HCT116 (cell line): ENCODE measurements around the gene PDE2A. TPM values are rescaled to one million over a fixed set of nuclear protein-coding genes. Genes with fewer than 3 reads are reported as not detected.

ENCODE experiments used
- ATAC-seq: fragments of 200-7000 bp; cut with Tn5 transposase; 2 replicates; pipeline ENCODE4 v1.9.1; 2020; ENCODE audit warnings: mild to moderate bottlenecking, moderate library complexity
- BruUV-seq: library from RNA; stranded (reverse); fragments of 400-500 nt; replicated peaks from 2 replicates; lab custom pipeline; 2021; lab: Mats Ljungman, UMichigan
- CTCF ChIA-PET: fragments of 300-600 bp; sonication (Branson Sonifier 250); formaldehyde crosslinking; loops from one replicate; lab custom pipeline; 2021; ENCODE audit warnings: antibody characterized with exemption; lab: Charles Lee
- POLR2A ChIA-PET: fragments of 300-600, 350-600 bp; sonication (Branson Sonifier 250); formaldehyde crosslinking; loops from one replicate; lab custom pipeline; 2021; ENCODE audit warnings: antibody characterized with exemption; lab: Charles Lee
- RAD21 ChIA-PET, 2 experiments: fragments of 300-600 bp; sonication (Branson Sonifier 250); formaldehyde crosslinking; loops; one replicate each; lab custom pipeline; 2023; ENCODE audit warnings: low total read pairs in 2 of 2; ENCODE audit not compliant: uncharacterized antibody in 2 of 2, unreplicated experiment in 2 of 2, low non-redundant PET in 1 of 2; lab: Charles Lee
- DNase-seq: peaks from one replicate; pipeline ENCODE4 v3.0.0-alpha.2; 2010; ENCODE audit warnings: low read depth, low spot score
- H2AFZ ChIP-seq: fragments of 200-600 bp; shearing (Covaris generic), sonication (generic); 2 replicates; pipeline ENCODE4 v1.6.1; 2017; ENCODE audit warnings: low read depth, mixed run types, mixed read lengths, antibody characterized with exemption, low read length; ENCODE audit not compliant: poor library complexity, severe bottlenecking
- H3K27ac ChIP-seq: 2 replicates; pipeline ENCODE4 v1.5.1; 2012; ENCODE audit warnings: low read depth, low read length
- H3K27me3 ChIP-seq: fragments of 200-600 bp; sonication (generic); 2 replicates; pipeline ENCODE4 v1.6.1; 2016; ENCODE audit warnings: mixed run types, low read length, mixed read lengths; ENCODE audit not compliant: insufficient read depth
- H3K36me3 ChIP-seq, 2 experiments: fragments of 200-500 bp in 1 of 2; fragments of 200-600 bp in 1 of 2; sonication (Bioruptor generic) in 1 of 2; sonication (generic) in 1 of 2; 2 replicates each; pipeline versions ENCODE4 v1.5.1 to v1.6.1; 2014 to 2016; ENCODE audit warnings: low read length in 2 of 2, inconsistent platforms in 1 of 2, mixed read lengths in 1 of 2, mixed run types in 1 of 2; ENCODE audit not compliant: insufficient read depth in 2 of 2, control insufficient read depth in 1 of 2
- H3K4me1 ChIP-seq, 2 experiments: fragments of 200-600 bp in 1 of 2; sonication (generic) in 1 of 2; 2 replicates each; pipeline versions ENCODE4 v1.5.1 to v1.6.1; 2012 to 2017; ENCODE audit warnings: low read length in 2 of 2, inconsistent platforms in 1 of 2, mild to moderate bottlenecking in 1 of 2, mixed read lengths in 1 of 2, mixed run types in 1 of 2, moderate library complexity in 1 of 2; ENCODE audit not compliant: insufficient read depth in 2 of 2, control insufficient read depth in 1 of 2
- H3K4me2 ChIP-seq: fragments of 200-600 bp; sonication (generic); 2 replicates; pipeline ENCODE4 v1.6.1; 2017; ENCODE audit warnings: mixed run types, low read length, mixed read lengths
- H3K4me3 ChIP-seq, 2 experiments: fragments of 200-600 bp in 1 of 2; sonication (generic) in 1 of 2; replicated peaks in 1 of 2; 2 replicates each; pipeline ENCODE4 v1.5.1; 2011 to 2016; ENCODE audit warnings: low read length in 2 of 2, control low read depth in 1 of 2, low read depth in 1 of 2, mild to moderate bottlenecking in 1 of 2, mixed read lengths in 1 of 2, mixed run types in 1 of 2
- H3K79me2 ChIP-seq: fragments of 200-600 bp; sonication (generic); 2 replicates; pipeline ENCODE4 v1.6.1; 2017; ENCODE audit warnings: mild to moderate bottlenecking, mixed run types, low read length, moderate library complexity, mixed read lengths; ENCODE audit not compliant: insufficient read depth
- H3K9ac ChIP-seq: fragments of 200-600 bp; sonication (generic); 2 replicates; pipeline ENCODE4 v1.6.1; 2016; ENCODE audit warnings: low read length, mixed read lengths
- H3K9me2 ChIP-seq: fragments of 200-600 bp; sonication (generic), shearing (Covaris generic); 2 replicates; pipeline ENCODE4 v1.6.1; 2017; ENCODE audit warnings: mixed run types, mild to moderate bottlenecking, moderate library complexity; ENCODE audit not compliant: insufficient read depth
- H3K9me3 ChIP-seq, 2 experiments: fragments of 200-500 bp in 1 of 2; fragments of 200-600 bp in 1 of 2; sonication (Bioruptor generic) in 1 of 2; sonication (generic) in 1 of 2; 2 replicates each; pipeline ENCODE4 v1.6.1; 2014 to 2017; ENCODE audit warnings: low read length in 2 of 2, mixed read lengths in 2 of 2, inconsistent platforms in 1 of 2, low read depth in 1 of 2, mild to moderate bottlenecking in 1 of 2, mixed run types in 1 of 2, moderate library complexity in 1 of 2; ENCODE audit not compliant: control insufficient read depth in 1 of 2, insufficient read depth in 1 of 2
- H4K20me1 ChIP-seq: fragments of 200-600 bp; sonication (generic), shearing (Covaris generic); 2 replicates; pipeline ENCODE4 v1.6.1; 2017; ENCODE audit warnings: mixed run types, mild to moderate bottlenecking, moderate library complexity; ENCODE audit not compliant: insufficient read depth
- ATF3 ChIP-seq: IDR thresholded peaks from 2 replicates; pipeline ENCODE4 v1.6.1; 2012
- CBX3 ChIP-seq: IDR thresholded peaks from 2 replicates; pipeline ENCODE4 v1.6.1; 2012; ENCODE audit warnings: low read depth
- CTCF ChIP-seq, 3 experiments: fragments of 200-600 bp in 1 of 3; sonication (generic) in 1 of 3; IDR thresholded peaks in 2 of 3; conservative IDR thresholded peaks in 1 of 3; 2 replicates each; pipeline ENCODE4 v1.5.1; 2012 to 2017; ENCODE audit warnings: low read depth in 2 of 3, low read length in 2 of 3, antibody characterized with exemption in 1 of 3, borderline replicate concordance in 1 of 3, control low read depth in 1 of 3, mild to moderate bottlenecking in 1 of 3, mixed read lengths in 1 of 3, mixed run types in 1 of 3, moderate library complexity in 1 of 3; ENCODE audit not compliant: insufficient read depth in 1 of 3
- EGR1 ChIP-seq: IDR thresholded peaks from 2 replicates; pipeline ENCODE4 v1.6.1; 2012; ENCODE audit warnings: low read depth
- EZH2phosphoT487 ChIP-seq: fragments of 200-600 bp; IDR thresholded peaks from 2 replicates; pipeline ENCODE4 v1.6.1; 2018; ENCODE audit warnings: antibody characterized with exemption, borderline replicate concordance
- FOSL1 ChIP-seq: IDR thresholded peaks from 2 replicates; pipeline ENCODE4 v1.6.1; 2012; ENCODE audit warnings: low read depth
- MAX ChIP-seq: IDR thresholded peaks from 2 replicates; pipeline ENCODE4 v1.6.1; 2012
- POLR2A ChIP-seq: IDR thresholded peaks from 2 replicates; pipeline ENCODE4 v1.7.0; 2011; ENCODE audit warnings: borderline replicate concordance; ENCODE audit not compliant: insufficient read depth, insufficient read length; ENCODE audit errors: extremely low read depth
- POLR2AphosphoS5 ChIP-seq: IDR thresholded peaks from 2 replicates; pipeline ENCODE4 v1.6.1; 2011; ENCODE audit warnings: mild to moderate bottlenecking, low read depth, low read length, moderate library complexity
- RAD21 ChIP-seq: IDR thresholded peaks from 2 replicates; pipeline ENCODE4 v1.6.1; 2012; ENCODE audit warnings: low read depth, mild to moderate bottlenecking
- SIN3A ChIP-seq: IDR thresholded peaks from 2 replicates; pipeline ENCODE4 v1.6.1; 2012; ENCODE audit warnings: low read depth
- SP1 ChIP-seq: IDR thresholded peaks from 2 replicates; pipeline ENCODE4 v1.6.1; 2012; ENCODE audit warnings: low read depth
- TCF7L2 ChIP-seq: IDR thresholded peaks from 2 replicates; pipeline ENCODE4 v1.7.0; 2011; ENCODE audit warnings: borderline replicate concordance, inconsistent platforms; ENCODE audit not compliant: insufficient read depth, insufficient read length; ENCODE audit errors: extremely low read depth
- YY1 ChIP-seq: IDR thresholded peaks from 2 replicates; pipeline ENCODE4 v1.6.1; 2011; ENCODE audit warnings: low read length, low read depth, moderate library complexity, mild to moderate bottlenecking; ENCODE audit not compliant: insufficient replicate concordance; ENCODE audit errors: extremely low read depth
- ZBTB33 ChIP-seq: IDR thresholded peaks from 2 replicates; pipeline ENCODE4 v1.6.1; 2011; ENCODE audit warnings: mild to moderate bottlenecking, low read length, moderate library complexity; ENCODE audit not compliant: insufficient replicate concordance; ENCODE audit errors: extremely low read depth
- ZNF274 ChIP-seq: fragments of 200-500 bp; sonication (Bioruptor generic); IDR thresholded peaks from 2 replicates; pipeline ENCODE4 v1.6.1; 2014; ENCODE audit warnings: mild to moderate bottlenecking, low read depth, low read length, inconsistent platforms
- intact Hi-C: fragments of 100-400 bp; cut with micrococcal nuclease; formaldehyde crosslinking; loops from 2 replicates; pipeline ENCODE4 v1.10.0; 2022
- total RNA-seq: library from RNA; stranded (reverse); gene quantifications from one replicate; pipeline ENCODE4 v1.2.1, GENCODE V29; 2021; ENCODE audit not compliant: unreplicated experiment

The PDE2A gene
- total RNA-seq, 1 experiment from 2014 or later = 7.6 TPM

- ATAC-seq = no peak
- TF ChIP-seq POLR2A (no peak), CBX3 (no peak), RAD21 (no peak), ZNF274 (no peak), FOSL1 (no peak), TCF7L2 (no peak)
- TF ChIP-seq, all 23 proteins: peak for 0
- ChIA-PET POLR2A (no interaction called here), RAD21 (no interaction called here), CTCF (interaction anchor here (1.4 to 2.3 kb wide), 3 partner anchors 82 to 209 kb away, joined by 4 to 5 read pairs (median 5); no protein-coding TSS in a partner anchor)
- no peak for DNase-seq
- H3K79me2 ChIP-seq = no peaks in the 10 kb centered on the region
- no peak overlapping the region for H2AFZ ChIP-seq
- no peak overlapping the region for H3K4me2 ChIP-seq
- no peak overlapping the region for H3K4me3 ChIP-seq
- H3K9ac ChIP-seq = no peak overlapping the region
- H3K27me3 ChIP-seq = peaks cover 44% of the 10 kb centered on the region
- H3K36me3 ChIP-seq = no peaks in the 10 kb centered on the region
- H3K9me2 ChIP-seq = no peaks in the 10 kb centered on the region
- intact Hi-C loops = loop anchor here (5.0 kb wide), 1 partner anchor 208 kb away; no protein-coding TSS in a partner anchor
- no peak overlapping the region for H3K27ac ChIP-seq
- no peaks in the 10 kb centered on the region for H4K20me1 ChIP-seq
- no TSS peak for BruUV-seq
- no peaks in the 10 kb centered on the region for H3K9me3 ChIP-seq
- peaks cover 0 to 13% of the 10 kb centered on the region in 2 experiments; a peak in 3 of 4 replicates for H3K4me1 ChIP-seq
These were observed 6.5 kb upstream of the PDE2A start for GRCh38 chr11:72680624-72681158.

GRCh38 chr11:72679869-72680268, 5.6 kb upstream of the PDE2A start:
- H4K20me1 ChIP-seq = no peaks in the 10 kb centered on the region
- POLR2A ChIA-PET = no interaction called here
- no peak overlapping the region for H3K27ac ChIP-seq
- H3K79me2 ChIP-seq = no peaks in the 10 kb centered on the region
- RAD21 ChIA-PET = no interaction called here
- ATAC-seq = no peak
- no peak for DNase-seq
- no peak overlapping the region for H3K4me3 ChIP-seq
- no peaks in the 10 kb centered on the region for H3K36me3 ChIP-seq
- no peak overlapping the region for H3K4me2 ChIP-seq
- intact Hi-C loops = loop anchor here (5.0 kb wide), 1 partner anchor 208 kb away; no protein-coding TSS in a partner anchor
- peaks cover 0 to 11% of the 10 kb centered on the region in 2 experiments; a peak in 3 of 4 replicates for H3K4me1 ChIP-seq
- H3K9me3 ChIP-seq = no peaks in the 10 kb centered on the region
- no TSS peak for BruUV-seq
- H3K27me3 ChIP-seq = peaks cover 52% of the 10 kb centered on the region
- H3K9me2 ChIP-seq = no peaks in the 10 kb centered on the region
- H2AFZ ChIP-seq = no peak overlapping the region
- CTCF ChIA-PET = interaction anchor here (1.0 to 1.4 kb wide), 3 partner anchors 81 to 209 kb away, joined by 3 to 5 read pairs (median 4); no protein-coding TSS in a partner anchor
- H3K9ac ChIP-seq = no peak overlapping the region
- TF ChIP-seq SIN3A = no peak
- no peak for TF ChIP-seq SP1
- TF ChIP-seq ZBTB33 = no peak
- TF ChIP-seq ATF3 = no peak
- TF ChIP-seq EGR1 = no peak
- TF ChIP-seq ZNF274 = no peak
- no peak for TF ChIP-seq EZH2phosphoT487
- no peak for TF ChIP-seq POLR2AphosphoS5
- no peak for TF ChIP-seq MAX
- TF ChIP-seq CTCF (IDR thresholded peaks at IDR 0.05 in 2 of 3, conservative IDR thresholded peaks at IDR 0.05 in 1 of 3; ENCODE audit: borderline replicate concordance in 1 of 3, insufficient read depth in 1 of 3, low read depth in 2 of 3, low read length in 2 of 3) = no peak
- no peak for TF ChIP-seq YY1
- TF ChIP-seq CBX3 = no peak
